ENCODE results near the gene PYGL. TPM values are rescaled to one million over a fixed set of nuclear protein-coding genes. Genes with fewer than 3 reads are reported as not detected.
"Not testable (repeated sequence)": the region's sequence is repeated elsewhere in the genome, so short reads cannot be mapped to it uniquely, and the experiment has no call there.

The PYGL gene
- total and polyA plus RNA-seq, 10 of the 15 experiments (the other 5 are each of a cell fraction or from before 2014, with no cell fraction given) = 0.05 to 1.4 (median 0.79) TPM

- no TSS peak for BruUV-seq (replicated peaks)
- H3K27ac ChIP-seq (ENCODE audit: control insufficient read depth, insufficient read depth) = no peak overlapping the region
- intact Hi-C loops (cut with micrococcal nuclease; ENCODE audit: unreplicated experiment) (no loop called here), in situ Hi-C loops (cut with MboI) (no loop called here)
- ChIA-PET CTCF (no interaction called here), SMC1A (ENCODE audit: uncharacterized antibody, unreplicated experiment) (interaction anchor here (0.9 to 1.0 kb wide), 2 partner anchors 9 to 10 kb away, joined by 4 to 5 read pairs; no protein-coding TSS in a partner anchor), RAD21 (ENCODE audit: unreplicated experiment) (no interaction called here), POLR2A (no interaction called here)
- DNase-seq (ENCODE audit: low read depth, low spot score) (no peak), FAIRE-seq (no peak), ATAC-seq (no peak)
- H3K4me1 ChIP-seq (ENCODE audit: control insufficient read depth, insufficient read depth, low read length) = no peaks in the 10 kb centered on the region
- no peaks in the 10 kb centered on the region for H3K79me2 ChIP-seq (ENCODE audit: control insufficient read depth, insufficient read depth, low read length)
- no peak overlapping the region for H2AFZ ChIP-seq (ENCODE audit: control insufficient read depth, low read depth, low read length)
- H4K20me1 ChIP-seq (ENCODE audit: control insufficient read depth, insufficient read depth) = no peaks in the 10 kb centered on the region
- no peak overlapping the region for H3K4me2 ChIP-seq (ENCODE audit: control insufficient read depth, insufficient read depth)
- no peaks in the 10 kb centered on the region for H3K36me3 ChIP-seq (ENCODE audit: control insufficient read depth in 2 of 2, insufficient read depth in 2 of 2, low read length in 1 of 2)
- WGBS (ENCODE audit: insufficient coverage, insufficient replicate concordance, low lambda C conversion rate, missing lambda C conversion rate) = 58% methylated on average over 9 of the region's 9 CpGs
- H3K9me3 ChIP-seq (replicated peaks; ENCODE audit: control insufficient read depth, insufficient read depth, low read length) = no peaks in the 10 kb centered on the region; the same call in 2 of the 3 replicates
- no peak overlapping the region for H3K4me3 ChIP-seq
- no peaks in the 10 kb centered on the region for H3K27me3 ChIP-seq (replicated peaks in 1 of 2; ENCODE audit: control insufficient read depth in 2 of 2, insufficient read depth in 2 of 2, low read length in 1 of 2)
- TF ChIP-seq HDGF (IDR thresholded peaks at IDR 0.05) = no peak
- no peak for TF ChIP-seq SMAD5 (IDR thresholded peaks at IDR 0.05; ENCODE audit: low read depth)
- TF ChIP-seq PBX3 (IDR thresholded peaks at IDR 0.05; ENCODE audit: insufficient replicate concordance, low read depth, low read length) = no peak
- TF ChIP-seq IKZF1 (conservative IDR thresholded peaks at IDR 0.05) = no peak
- no peak for TF ChIP-seq E2F8 (IDR thresholded peaks at IDR 0.05; ENCODE audit: low read depth, partially characterized antibody)
- TF ChIP-seq LARP7 (IDR thresholded peaks at IDR 0.05) = no peak
- no peak for TF ChIP-seq NR2C2 (IDR thresholded peaks at IDR 0.05; ENCODE audit: borderline replicate concordance, control insufficient read depth, insufficient read length, low read depth)
- no peak for TF ChIP-seq CTCF (IDR thresholded peaks at IDR 0.05 in 2 of 3, conservative IDR thresholded peaks at IDR 0.05 in 1 of 3; ENCODE audit: control insufficient read depth in 2 of 3, extremely low read depth in 1 of 3, insufficient read depth in 1 of 3, low read depth in 3 of 3, low read length in 3 of 3)
- H3K9ac ChIP-seq (ENCODE audit: control insufficient read depth, insufficient read depth, low read length) = no peak overlapping the region
Observed at GRCh38 chr14:50920482-50921230, 23.6 kb downstream of the PYGL start.

GRCh38 chr14:50919524-50919923 is 24.8 kb downstream of the PYGL start:
- H3K79me2 ChIP-seq (ENCODE audit: control insufficient read depth, insufficient read depth, low read length); H4K20me1 ChIP-seq (ENCODE audit: control insufficient read depth, insufficient read depth); DNase-seq (ENCODE audit: low read depth, low spot score); H3K4me2 ChIP-seq (ENCODE audit: control insufficient read depth, insufficient read depth); H3K9ac ChIP-seq (ENCODE audit: control insufficient read depth, insufficient read depth, low read length); H2AFZ ChIP-seq (ENCODE audit: control insufficient read depth, low read depth, low read length); H3K27me3 ChIP-seq (replicated peaks in 1 of 2; ENCODE audit: control insufficient read depth in 2 of 2, insufficient read depth in 2 of 2, low read length in 1 of 2); H3K4me3 ChIP-seq; intact Hi-C loops (cut with micrococcal nuclease; ENCODE audit: unreplicated experiment); RAD21 ChIA-PET (ENCODE audit: unreplicated experiment); CTCF ChIA-PET; POLR2A ChIA-PET; H3K36me3 ChIP-seq (ENCODE audit: control insufficient read depth in 2 of 2, insufficient read depth in 2 of 2, low read length in 1 of 2); in situ Hi-C loops (cut with MboI); ATAC-seq; FAIRE-seq; H3K9me3 ChIP-seq (replicated peaks; ENCODE audit: control insufficient read depth, insufficient read depth, low read length); H3K4me1 ChIP-seq (ENCODE audit: control insufficient read depth, insufficient read depth, low read length); H3K27ac ChIP-seq (ENCODE audit: control insufficient read depth, insufficient read depth); BruUV-seq (replicated peaks): not testable (repeated sequence)
- SMC1A ChIA-PET (ENCODE audit: uncharacterized antibody, unreplicated experiment) = interaction anchor here (1.0 kb wide), 1 partner anchor 9 kb away, joined by 4 read pairs; no protein-coding TSS in a partner anchor
- WGBS (ENCODE audit: insufficient coverage, insufficient replicate concordance, low lambda C conversion rate, missing lambda C conversion rate) = 8% methylated on average over 5 of the region's 5 CpGs
